HG02852 (cell line): ENCODE data around the gene PRKACA.
"Not testable (repeated sequence)": the region's sequence is repeated elsewhere in the genome, so short reads cannot be mapped to it uniquely, and the experiment has no call there.

Experiments used
- ATAC-seq: cut with Tn5 transposase; IDR thresholded peaks from one replicate; pipeline ENCODE4 v1.9.1; 2021; ENCODE audit warnings: mild to moderate bottlenecking, moderate library complexity; ENCODE audit not compliant: unreplicated experiment

Gene PRKACA

DNA sequence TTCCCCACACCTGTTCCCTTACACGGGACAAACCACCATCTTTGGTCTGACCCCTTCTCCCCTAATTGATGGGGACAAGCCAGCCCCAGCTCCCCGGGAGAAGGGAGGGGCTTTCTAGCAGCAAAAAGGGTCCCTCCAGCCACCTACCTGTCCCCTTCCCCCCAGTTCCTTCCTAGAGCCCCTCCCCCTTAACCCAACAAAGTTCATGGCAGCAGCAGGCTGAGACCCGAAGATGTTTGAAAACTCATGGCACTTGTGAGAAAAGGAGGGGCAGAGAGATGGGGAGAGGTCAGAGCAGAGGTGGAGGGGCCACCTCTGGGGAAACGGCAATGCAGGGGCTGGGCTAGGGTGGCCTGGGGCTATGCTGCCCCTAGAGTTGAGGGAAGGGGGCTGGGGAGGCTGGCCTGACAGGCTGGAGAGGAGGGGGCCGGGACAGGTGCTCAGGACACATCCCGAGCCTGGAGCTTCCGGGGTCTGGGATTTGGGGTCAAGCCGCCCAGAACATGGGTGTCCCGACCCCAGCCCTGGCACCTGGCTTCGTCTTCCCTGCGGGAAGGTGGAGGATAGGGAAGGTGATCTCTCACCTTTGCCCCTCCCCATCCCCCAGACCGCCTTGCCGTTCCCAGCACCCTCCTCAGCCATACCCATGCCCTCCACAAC lies 31.3 kb upstream of the PRKACA start:
- ATAC-seq, result no peak

DNA sequence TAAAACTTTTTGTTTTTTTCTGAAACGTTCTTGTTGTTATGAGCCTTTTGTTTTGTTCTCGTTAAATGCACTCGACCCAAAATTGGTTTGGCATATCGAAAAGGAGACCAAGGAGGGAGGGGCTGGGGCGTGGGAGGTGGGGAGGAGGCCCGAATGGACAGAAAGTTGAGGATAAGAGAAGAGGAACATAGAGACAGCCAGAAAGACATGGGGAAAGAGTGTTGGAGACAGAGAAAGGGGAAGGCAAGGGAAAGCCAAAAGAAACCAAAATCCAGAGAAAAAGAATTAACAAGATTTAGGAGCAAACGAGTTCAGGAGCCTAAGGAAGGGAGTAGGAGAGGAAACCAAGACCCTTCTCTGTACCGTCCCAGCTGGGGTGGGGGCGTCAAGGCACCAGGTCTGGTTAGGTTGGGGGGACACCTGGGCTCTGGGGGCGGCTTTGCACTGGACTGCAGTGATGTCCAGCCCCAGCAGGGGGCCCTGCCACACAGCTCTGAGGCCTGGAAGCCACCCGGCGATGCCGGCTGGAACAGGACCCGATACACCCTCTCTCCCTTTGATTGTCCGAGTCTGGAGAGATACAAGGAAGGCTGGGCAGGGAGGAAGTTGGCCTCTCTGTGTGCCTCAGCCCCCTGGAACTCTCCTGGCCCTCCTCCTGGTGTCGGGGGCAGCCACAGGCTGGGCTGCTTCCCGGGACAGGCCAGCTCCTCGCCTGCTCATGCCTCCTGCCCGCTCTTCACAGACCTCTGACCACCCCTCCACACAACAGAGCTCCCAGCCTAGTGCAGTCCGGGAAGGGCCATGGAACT lies 30.4 kb upstream of the PRKACA start:
- no peak for ATAC-seq

DNA sequence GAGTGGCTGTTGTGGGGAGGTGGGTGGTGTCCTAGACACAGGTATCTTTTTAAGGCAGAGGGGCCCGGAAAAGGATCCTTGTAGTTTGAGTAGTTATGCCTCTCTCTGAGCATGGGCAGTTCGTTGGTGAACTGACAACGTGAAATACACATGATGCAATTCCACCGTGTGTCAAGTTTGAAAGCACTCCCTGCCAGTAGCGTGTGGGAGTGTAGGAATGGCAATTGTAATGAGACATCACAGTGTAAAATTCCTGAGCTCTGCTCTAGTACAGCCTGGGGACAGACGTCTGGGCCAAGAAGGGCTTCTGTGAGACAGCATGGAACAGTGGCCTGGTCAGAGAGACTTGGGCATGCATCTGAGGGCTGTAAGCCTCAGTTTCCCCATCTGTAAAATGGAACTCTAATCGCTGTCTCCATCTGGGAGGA lies 29.2 kb upstream of the PRKACA start:
- ATAC-seq, result no peak

- ATAC-seq, result not testable (repeated sequence)
Measured at GRCh38 chr19:14146169-14146568, 28.6 kb upstream of the PRKACA start.

DNA sequence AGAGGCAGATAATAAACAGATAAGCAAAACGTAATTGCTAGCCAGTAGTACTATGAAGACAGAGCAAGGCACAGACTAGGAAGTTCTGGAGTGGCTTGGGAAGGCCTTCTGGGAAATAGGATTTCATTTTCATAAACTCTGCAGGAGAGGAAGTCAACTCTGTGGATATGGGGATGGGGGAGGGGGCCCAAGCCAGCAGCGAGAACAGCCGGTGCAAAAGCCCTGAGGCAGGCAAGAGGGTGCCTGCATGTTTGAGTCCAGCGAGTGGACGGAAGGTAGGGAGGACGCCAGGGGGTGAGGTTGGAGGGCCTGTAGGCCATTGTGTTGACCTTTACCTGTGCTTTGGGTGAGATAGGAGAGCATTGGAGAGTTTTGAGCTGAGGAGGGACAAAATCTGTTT lies 27.8 kb upstream of the PRKACA start:
- ATAC-seq, result no peak

DNA sequence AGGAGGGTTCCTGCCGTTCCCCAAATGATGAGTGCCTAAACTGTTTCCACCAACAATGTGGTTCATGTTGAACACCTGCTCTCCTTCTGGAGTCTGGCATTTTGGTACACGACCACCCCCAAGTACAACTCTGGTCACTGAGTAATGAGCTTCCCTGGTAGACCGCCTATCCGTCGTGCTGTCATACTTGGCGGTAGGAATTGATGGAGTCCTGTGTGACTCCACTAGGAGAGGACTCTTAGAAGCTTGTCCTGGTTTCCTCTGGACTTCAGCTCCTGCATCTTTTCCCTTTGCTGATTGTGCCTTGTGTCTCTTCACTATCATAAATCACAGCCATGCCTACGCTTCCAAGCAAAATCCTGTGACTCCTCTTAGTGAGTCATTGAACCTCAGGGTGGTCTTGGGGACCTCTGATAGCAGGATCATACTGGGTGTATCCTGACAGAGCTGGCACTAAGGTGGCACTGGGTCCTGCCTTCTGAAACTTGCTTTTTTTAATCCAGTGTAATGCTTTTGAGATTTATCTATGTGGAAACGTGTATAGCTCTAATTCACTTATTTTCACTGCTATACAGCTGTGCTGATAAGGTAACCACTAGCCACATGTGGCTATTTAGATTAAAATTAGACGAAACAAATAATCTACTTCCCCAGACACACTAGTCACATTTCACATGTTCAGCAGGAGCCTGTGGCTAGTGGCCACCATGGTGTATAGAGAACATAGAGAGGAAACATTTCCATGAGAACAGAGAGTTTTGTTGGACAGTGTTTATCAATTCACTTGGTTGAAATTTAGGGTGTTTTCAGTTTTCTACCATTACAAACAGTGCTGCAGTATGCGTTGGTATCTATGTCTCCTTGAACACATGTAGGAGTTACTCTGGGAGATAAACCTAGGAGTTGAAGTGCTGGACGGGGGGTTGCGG lies 25.0 kb upstream of the PRKACA start:
- ATAC-seq, result no peak

DNA sequence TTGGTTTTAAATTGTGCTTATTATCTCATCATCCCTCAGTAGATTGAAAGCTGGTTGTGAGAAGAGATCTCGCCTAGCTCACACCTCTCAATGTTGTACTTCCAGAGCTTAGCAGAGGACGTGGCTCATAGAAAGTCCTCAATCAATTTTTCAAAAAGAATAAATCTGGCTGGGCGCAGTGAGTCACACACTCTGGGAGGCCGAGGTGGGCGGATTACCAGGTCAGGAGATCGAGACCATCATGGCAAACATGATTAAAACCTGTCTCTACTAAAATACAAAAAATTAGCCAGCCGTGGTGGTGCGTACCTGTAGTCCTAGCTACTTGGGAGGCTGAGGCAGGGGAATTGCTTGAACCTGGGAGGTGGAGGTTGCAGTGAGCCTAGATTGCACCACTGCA lies 23.5 kb upstream of the PRKACA start:
- ATAC-seq, result no peak

DNA sequence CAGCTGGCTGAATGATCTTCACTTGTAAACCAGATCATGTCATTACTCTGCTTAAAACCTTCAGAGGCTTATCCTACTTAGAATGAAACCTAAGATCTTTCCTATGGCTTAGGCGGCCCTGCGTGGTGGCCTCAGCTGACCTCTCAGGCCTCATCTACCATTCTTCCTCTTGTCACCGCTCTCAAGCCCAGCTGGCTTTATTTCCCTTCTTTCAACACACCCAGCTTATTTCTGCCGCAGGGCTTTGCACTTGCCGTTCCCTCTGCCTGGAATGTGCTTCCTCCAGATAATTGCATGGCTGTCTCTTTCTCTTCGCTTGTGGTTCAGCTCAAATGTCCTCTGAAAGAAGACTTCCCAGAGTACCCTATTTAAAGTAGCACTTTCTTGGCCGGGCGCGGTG lies 22.4 kb upstream of the PRKACA start:
- ATAC-seq, result no peak

DNA sequence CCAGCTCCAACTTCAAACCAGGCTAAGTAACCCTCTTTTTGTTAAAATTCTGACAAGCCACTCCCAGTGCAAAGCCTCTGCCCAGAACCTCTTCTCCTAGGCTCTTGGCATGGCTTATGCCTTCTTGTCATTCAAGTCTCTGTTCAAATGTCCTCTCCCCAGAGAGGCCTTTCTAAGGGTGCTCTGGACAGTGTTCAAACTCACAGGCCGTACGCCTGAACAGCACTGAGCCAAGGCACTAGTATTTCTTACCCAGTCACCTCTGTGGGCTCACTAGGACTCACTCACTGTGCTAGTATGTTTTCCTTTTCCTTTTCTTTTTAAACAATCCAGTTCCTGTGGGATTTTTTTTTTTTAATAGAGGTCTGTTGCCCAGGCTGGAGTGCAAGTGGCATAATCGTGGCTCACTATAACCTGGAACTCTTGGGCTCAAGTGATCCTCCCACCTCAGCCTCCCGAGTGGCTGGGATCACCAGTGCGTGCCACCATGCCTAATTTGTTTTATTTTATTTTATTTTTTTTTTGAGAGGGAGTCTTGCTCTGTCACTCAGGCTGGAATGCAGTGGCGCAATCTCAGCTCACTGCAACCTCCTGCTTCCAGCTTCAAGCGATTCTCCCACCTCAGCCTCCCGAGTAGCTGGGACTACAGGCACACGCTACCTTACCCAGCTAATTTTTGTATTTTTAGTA lies 21.2 kb upstream of the PRKACA start:
- ATAC-seq, result no peak

DNA sequence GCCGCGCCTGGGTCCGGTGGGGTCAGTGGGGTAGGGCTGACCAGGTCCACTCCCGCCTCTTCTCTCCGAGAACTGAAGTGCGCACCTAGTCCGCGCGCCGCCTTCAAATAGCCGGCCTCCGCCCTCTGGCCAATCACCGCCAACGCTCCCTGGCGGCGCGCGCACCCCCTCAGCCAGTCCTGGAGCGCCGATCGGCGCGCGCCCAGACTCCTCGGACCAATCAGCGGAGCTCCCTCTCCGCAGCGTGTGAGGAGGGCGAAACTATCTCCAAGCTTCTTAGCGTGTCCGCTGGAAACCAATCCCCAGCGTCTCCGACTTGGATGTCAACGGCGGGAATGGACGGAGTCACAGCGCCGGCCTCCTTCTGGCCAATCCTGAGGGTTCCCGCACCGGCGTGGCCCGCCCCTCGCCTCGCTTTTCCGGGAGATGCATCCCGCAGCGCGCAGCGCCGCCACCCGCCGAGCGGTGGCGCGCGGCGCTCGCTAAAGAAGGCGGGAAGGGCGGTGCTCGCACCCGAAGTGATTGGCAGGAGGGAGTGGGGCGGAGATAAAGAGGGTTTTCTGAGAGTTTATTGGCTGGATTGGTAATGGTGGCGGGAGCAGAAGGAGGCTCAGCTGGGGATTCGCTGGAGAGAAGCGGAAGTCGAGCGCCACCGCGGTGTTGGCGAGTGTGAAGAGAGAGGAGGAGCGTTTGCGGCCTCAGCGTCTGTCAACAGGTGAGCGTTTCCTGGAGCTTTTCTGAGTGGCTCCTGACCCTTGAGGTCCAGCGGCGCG lies 19.1 kb upstream of the PRKACA start, which contains the start of gene ASF1B:
ASF1B (minus strand) TSS at position 81 of the 773 bp plus-strand sequence. CDS start 133 bp downstream, outside the sequence.
- ATAC-seq, result peak; percentile 78

DNA sequence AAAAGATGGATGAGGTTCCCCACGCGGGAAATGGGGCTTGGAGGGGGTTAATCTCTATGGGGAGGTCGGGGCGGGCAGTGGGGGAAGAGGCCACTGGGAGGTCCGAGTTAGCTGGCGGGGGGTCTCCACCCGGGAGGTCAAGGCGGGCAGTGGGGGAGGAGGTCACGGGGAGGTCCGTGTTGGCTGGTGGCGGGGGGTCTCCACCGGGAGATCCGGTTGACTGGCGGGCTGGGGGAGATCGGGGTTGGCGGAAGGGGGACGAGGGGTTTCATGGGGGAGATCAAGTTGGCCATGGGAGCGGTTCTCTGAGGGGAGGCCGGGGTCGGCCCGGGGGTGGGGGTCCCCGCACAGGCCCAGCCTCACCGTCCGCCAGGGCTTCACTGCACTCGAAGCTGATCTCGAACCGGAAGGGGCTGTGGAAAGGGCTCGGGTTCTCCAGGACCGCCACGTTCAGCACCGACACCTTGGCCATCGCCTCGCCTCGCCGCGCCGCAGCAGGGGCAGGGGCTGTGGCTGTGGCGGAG lies 18.5 kb upstream of the PRKACA start:
- peak; percentile 3 for ATAC-seq

- no peak for ATAC-seq
Measured at GRCh38 chr19:14135355-14135754, 17.8 kb upstream of the PRKACA start.

- no peak for ATAC-seq
Measured at GRCh38 chr19:14127929-14128509, 10.5 kb upstream of the PRKACA start.

GRCh38 chr19:14127176-14127575 lies 9.6 kb upstream of the PRKACA start:
- no peak for ATAC-seq

DNA sequence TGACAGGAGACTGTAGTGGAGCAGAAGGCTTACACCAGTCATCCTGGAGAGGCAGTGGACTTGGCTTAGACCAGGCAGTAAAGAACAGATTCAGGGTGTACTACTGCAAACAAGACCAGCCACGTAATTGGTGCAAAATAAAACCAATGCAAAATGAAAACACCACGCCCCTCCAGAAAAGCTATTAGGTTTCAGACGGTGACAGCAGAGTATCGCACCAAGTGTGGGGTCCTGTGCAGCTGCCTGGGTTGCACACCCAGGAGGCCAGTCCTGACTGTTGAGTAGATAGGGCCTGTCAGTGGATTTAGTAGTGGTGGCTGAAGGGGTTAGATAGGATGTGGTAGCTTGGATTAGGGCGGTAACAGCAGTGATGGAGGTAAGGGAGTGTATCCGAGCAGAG lies 5.4 kb upstream of the PRKACA start:
- no peak for ATAC-seq

- ATAC-seq, result no peak
Measured at GRCh38 chr19:14120497-14120780, 2.9 kb upstream of the PRKACA start.

DNA sequence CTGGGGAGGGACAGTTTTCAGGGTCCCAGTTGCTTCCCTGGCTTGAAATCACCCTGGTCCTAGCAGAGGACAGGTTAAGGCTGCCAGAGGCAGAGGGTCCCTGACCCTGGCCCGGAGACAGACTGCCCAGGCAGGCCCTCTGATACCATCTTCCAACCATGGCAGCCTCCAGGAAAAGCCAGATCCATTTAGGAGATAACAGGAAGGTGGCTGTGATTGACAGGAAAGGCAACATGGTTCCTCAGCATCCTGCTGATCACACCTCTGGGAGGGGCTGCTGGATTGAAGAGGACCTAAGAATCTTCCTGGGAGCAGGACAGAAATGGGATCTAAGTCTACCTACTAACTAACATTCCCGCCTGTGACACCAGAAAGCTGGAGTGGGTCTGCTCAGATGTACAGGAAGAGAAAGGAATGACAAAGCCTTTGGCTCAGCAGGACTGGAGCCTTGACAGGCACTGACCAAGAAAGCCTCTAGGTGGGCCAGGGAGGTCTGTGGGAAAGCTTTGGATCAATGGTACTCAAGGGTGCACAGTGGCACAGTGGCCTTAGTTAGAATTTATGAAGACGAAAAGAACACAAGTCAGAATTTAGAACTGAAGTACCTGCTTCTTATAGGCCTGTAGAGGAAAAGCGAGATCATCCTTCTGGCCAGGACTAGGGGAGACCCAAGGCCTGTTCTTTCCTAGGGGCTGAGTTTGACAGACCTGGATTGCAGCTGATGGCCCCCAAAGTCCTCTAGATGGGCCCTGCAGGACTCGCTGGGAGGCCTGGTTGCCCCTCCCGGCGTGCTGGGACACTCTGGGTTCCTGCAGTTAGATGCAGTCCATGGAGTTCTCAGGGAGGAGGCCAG lies 2.3 kb upstream of the PRKACA start:
- ATAC-seq, result no peak

- ATAC-seq, result no peak
Measured at GRCh38 chr19:14119146-14119545, 1.6 kb upstream of the PRKACA start.
